NK-92 (cell line): ENCODE measurements around the gene GHR.
"Not testable (repeated sequence)": the region's sequence is repeated elsewhere in the genome, so short reads cannot be mapped to it uniquely, and the experiment has no call there.

Experiments used
- DNase-seq: peaks from one replicate; lab custom pipeline; 2025; ENCODE audit not compliant: unreplicated experiment; lab: John Stamatoyannopoulos, UW

GHR gene

DNA sequence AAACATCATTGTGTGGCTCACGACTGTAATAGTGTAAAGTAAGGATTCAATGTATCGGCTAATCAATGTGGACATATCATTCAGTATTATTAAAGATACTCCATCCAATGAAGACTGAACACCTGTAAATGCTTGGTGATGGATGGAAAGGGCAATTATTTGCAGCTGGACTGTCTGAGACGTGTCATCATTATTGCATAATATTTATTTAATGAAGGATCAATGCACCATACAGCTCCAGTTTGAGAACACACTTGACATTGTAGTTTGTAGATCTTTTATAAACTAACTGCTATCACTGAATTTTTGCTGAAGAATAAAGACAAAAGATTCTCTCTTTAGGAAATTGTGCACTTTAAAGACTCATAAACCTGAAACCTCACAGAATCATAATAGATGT, 215.7 kb downstream of the GHR start:
- DNase-seq: no peak

DNA sequence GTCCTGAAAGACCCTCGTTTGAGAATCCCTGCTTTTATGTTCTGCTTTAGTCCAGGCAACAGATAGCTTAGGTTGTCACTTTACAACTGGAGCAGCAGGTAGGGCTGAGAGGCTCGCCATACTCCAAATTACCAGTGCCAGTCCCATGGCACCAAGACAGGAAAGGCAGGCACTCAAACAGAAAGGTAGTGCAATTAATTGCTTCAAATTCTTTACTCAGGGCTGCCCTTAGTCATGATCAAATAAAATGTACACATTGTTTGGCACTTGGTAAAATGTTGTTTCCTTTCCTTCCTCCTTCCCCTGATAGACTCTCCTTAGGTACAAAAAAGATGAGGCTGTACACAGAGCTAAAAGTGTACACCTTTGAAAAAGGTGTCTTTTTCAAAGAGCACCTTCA, 217.6 kb downstream of the GHR start:
- DNase-seq: no peak

DNA sequence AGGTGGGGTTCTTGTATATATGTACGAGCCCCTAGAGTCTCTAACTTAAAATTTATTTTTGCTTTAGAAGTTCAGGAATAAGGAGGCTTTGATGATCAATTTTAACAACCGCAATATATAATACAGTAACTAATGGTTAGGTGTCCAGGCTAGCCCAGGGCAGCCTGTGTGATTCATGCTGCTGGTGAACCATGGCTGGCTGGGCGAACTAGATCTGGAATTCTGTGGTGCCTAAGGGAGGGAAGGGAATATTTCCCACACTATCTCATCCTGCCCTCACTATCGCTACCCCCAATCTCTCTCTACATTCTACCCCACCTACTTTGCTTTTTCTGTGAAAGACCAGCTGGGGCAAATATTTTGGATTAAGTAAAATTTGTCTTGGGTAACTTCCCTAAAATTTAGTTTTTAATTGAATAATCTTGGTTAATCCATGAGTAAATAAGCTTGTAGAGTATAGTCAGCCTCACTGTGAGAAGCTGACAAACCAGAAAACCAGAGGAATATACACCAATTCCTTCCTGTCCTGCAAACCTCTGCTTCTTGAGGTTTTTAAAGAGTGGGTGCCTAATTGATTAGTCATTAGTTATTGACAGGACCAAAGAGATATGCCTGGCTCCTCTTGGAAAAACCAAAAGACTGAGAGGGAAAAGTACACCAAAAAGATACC, 218.2 kb downstream of the GHR start:
- DNase-seq: no peak

DNA sequence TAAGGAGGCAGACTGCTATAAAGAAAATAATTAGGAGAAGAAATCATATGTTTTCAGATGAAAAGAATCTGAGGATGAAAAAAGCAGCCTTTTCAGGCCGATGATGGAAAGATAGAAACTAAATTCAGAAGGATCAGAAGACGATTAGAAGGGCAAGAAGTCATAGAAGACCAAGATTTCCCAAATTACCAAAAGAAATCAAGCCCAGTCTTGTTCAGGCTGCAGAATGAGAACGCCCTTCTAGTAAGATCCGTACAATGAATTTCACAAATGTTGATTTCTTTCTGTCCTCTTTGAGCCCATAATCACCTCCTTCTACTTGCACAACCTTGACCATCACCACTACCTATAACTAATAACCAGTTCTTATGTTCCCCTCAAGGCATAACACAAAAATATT, 218.8 kb downstream of the GHR start:
- no peak for DNase-seq

DNA sequence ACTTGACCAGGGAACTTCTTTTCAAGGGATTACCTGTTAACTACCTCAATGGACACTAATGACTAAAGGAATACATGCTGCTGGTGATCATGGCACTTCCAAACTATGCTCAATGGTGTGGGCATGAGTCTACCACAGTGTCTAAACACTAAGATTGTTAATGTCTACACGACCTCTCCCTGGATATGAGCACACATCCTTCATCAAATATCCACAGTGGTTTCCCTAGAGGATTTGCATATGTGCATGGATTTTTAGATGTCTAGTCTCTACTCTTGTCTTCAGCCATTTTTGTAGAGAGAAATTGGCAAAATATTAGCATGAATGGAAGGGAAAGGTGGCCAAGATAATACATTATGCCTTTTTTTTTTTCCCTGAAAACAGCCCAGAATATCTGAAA, 220.1 kb downstream of the GHR start:
- no peak for DNase-seq

DNA sequence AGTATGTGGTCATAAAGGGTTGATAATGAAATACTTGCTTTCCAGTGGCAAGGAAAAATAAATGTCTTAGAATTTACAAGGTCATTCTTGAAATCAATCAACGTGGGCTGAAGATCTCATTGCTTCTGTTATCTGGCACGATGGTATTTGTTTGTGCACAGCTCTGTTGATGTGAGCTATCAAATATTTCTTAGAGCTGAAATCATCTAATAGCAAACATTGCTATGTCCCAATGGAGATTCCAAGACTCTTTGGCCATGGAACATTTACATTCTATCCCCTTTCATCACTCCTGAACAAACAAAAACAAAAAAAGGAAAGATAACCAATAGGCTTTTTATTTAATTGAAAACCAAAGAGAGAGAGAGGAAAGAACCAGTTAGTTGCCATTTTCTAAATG, 221.9 kb downstream of the GHR start:
- no peak for DNase-seq

DNA sequence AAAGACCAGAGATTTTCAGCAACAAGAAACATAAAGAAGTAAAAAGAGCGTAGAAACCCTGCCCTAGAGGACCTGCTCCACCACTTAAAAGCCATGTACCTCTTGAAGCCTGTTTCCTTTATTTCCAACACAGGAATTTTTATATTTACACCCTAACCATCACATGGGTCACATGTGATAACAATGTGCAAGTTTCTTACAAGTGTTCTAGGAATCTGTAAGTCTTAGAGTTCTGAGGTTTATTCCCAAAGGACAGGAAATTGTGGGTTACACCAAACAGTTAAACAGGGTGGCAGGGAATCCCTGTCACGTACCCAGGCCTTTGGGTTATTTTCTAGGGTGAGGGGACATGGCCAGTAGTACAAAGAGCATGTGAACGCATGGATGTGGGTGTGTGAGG, 224.8 kb downstream of the GHR start:
- no peak for DNase-seq

DNA sequence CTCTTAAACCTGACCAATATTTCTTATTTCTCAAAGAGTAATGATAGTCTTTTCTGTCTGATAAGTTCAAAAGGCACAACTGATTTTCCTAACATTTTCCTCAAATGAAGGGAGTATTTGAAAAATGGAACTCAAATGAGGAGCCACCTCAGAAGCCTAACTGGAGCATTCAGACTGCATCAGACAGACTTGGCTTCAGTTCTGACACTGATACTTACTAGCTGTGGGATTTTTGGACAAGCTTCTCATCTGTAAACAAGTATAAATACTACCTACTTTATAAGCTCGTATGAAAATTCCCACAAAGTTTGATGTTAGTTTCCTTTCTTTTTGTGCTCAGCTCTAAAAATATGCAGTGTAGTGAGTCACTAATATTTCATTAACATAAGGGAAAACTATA, 225.7 kb downstream of the GHR start:
- no peak for DNase-seq

DNA sequence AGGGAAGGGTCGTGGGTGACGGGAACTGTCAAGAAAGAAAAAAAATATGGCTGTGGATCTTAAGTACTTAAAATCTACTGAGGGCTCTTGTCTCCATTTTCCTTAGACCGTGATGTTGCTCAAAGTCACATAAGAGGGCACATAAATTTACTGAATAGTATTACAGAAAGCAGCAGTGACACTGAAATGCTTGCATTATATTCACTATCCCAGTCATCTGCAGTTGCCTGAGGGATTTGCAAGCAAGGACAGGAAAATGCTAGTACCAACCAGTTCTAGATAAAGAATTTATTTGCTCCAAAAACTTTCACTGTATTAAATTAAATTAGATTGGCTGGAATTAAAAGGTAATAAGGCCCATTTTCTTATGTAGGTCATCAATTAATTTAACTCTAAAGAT, 226.8 kb downstream of the GHR start:
- DNase-seq: no peak

DNA sequence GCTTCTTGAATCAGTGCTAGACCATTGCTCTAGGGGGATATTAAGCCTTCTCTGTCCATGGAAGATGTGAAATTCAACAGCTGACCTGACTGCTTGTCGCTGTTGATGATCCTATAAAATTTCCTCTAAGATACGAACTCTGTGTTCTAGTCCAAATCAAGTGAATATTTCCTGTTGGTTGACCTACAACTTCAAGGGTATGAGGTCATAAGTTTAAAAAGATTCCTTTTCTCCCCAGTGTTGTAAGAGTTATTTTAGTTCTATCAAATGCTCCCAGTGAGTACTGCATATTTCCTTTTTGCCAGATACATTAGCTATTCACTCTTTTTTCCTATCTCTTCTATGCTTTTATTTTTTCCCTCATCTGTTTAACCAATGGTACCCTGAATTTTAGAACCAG, 230.5 kb downstream of the GHR start:
- no peak for DNase-seq

DNA sequence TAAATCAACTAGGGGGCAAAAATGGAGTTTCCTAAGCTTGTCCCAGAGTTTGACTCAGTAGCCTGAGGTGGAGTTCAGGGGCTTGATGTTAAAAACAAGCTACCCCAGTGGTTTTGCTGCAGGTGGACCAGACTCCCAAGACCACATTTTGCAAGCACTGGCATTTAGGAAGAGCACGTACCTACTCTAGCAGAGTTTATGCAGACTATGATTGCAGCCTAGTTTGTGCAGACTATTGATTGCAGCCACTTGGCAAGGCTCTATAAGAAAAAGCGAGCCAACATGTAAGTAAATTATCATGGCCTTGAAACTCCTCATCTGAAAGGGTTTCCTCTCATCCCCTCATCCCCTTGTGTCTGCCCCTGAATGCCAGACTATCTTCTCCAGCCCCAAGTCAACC, 231.4 kb downstream of the GHR start:
- DNase-seq: no peak

DNA sequence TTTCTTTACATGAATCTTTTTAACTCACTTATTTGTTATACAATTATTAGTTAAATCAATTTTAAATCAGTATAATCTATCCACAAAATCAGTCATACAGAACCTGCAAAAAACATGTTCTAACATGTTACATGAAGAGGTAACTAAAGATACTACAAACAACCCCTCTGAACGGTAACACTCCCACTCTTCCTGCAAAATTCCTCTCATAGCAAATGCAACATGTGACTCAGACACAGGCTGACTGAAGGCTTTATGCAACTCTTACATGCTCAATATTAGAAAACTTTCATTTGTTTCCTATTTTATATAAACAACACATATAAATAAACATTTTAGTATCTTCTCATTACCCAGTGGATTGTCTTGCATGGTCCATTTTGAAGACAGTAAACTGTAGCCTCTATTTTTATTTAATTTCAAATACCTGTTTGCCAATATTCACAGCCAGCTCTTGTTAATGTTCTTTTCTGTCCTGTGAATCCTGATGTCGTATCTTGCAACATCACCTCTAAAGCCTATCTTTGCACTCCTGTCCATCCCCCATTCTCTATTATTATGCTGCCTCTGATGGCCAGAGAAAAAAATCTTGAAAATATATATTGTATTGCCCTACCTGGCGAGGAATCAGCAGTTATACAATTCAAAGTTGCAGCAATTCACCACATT, 232.9 kb downstream of the GHR start:
- DNase-seq: no peak

DNA sequence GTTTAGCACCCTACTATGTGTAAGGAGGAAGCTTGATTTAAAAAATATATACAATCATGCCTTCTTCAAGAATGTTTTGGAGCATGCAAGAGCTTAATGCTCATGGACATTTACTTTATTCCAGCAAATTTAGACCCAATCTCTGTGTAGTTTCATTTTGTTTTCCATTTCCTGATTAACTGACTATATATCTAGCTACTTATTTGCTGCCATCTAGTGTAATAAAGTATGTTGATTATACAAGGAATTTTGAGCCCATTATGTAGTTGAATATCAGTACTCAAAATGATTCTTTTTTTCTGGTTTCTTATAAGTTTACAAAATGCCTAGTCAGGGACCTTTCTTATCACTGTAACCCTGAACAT, 233.4 kb downstream of the GHR start:
- no peak for DNase-seq

DNA sequence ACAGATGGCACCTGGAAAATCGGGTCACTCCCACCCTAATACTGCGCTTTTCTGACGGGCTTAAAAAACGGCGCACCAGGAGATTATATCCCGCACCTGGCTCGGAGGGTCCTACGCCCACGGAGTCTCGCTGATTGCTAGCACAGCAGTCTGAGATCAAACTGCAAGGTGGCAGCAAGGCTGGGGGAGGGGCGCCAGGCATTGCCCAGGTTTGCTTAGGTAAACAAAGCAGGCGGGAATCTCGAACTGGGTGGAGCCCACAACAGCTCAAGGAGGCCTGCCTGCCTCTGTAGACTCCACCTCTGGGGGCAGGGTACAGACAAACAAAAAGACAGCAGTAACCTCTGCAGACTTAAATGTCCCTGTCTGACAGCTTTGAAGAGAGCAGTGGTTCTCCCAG, 236.6 kb downstream of the GHR start:
- not testable (repeated sequence) for DNase-seq

DNA sequence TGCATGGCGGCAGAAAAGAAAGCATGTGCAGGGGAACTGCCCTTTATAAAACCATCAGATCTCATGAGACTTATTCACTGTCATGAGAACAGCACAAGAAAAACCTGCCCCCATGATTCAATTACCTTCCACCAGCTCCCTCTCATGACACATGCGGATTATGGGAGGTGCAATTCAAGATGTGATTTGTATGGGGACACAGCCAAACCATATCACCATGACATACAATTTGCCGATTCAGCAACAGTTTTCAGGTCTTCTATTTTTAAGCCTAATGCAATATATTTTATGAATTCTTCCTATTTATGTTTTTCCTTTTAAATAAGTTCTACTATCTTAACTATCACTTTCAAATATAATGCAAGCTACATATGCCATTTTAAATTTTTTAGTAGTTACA, 242.6 kb downstream of the GHR start:
- DNase-seq: no peak

DNA sequence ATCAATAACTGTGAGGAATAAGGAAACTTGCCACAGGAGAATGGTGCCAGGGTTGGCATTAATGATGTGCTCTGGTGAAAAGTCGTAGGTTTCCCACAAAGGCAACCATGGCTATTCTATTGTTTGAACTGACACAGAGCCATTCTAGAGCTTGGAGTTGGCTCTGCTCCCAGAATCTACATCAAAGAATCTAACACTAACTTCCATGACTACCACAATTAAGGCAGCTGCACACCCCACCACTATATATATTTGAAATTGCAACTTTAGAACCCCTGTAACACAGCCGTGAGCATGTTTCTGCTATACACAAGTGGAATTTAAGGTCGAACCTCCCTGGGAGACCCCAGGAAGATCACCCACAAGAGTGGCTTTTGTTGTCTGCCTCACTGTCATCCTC, 243.6 kb downstream of the GHR start:
- no peak for DNase-seq

DNA sequence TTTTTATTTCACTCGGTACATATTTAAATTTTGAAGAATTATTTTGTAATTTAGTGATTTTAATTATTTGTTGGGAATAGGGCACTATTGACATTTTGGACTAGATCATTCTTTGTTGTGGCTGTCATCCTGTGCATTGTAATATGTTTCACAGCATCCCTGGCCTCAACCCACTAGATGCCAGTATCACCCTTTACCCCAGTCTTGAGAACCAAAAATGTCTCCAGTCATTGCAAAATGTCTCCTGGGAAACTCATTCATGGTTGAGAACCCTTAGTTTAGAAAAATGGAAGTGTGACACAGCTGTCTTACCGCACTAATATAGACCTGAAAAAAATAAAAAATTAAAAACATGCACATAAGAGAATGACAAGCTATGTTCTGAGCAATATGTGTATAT, 245.0 kb downstream of the GHR start:
- DNase-seq: no peak

DNA sequence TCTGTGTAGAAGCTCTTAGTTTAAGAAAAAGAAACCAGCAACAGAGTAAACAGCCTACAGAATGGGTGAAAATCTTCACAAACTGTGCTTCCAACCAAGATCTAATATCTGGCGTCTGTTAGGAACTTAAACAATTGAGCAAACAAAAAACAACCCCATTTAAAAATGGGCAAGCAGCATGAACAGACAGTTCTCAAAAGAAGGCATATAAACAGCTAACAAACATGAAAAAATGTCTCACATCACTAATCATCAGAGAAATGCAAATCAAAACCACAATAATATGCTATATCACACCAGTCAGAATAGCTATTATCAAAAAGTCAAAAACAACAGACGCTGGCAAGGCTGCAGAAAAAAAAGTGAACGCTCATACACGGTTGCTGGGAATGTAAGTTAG, 249.7 kb downstream of the GHR start:
- no peak for DNase-seq

DNA sequence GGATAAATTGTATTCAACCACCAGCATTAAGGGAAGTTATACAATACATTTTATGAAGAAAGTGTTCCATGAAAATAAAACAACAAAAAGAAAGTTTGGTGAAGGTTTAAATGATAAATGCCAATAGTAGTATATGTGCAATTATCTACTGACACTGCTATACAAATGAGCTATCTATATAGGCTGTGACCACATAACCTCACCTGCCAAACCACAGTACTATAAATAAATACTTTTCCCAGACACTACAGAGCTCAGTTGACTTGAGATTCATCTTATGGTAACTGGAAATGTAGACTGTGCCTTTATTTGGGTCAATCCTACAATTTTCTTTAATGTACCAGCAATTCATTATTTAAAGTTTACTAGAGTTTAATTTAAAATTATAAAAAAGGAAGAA, 252.4 kb downstream of the GHR start:
- DNase-seq: no peak

DNA sequence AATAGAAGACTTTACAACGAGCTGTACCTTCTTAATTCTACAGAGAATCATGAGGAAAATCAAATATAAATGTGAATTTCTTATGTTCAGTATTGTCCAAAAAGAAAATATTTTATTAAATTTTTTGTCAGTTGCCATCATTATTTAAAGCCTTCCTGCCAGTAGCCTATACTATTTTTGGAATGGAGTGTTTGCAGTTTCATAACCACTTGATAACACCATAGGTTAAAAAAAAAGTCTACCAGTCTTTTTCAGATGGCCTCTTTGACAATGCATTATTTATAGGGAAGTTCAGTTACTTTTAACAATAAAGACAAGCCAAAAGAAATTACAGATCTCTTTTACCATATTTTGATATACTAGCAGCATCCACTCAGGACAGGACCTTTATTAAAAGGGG, 253.1 kb downstream of the GHR start:
- no peak for DNase-seq

DNA sequence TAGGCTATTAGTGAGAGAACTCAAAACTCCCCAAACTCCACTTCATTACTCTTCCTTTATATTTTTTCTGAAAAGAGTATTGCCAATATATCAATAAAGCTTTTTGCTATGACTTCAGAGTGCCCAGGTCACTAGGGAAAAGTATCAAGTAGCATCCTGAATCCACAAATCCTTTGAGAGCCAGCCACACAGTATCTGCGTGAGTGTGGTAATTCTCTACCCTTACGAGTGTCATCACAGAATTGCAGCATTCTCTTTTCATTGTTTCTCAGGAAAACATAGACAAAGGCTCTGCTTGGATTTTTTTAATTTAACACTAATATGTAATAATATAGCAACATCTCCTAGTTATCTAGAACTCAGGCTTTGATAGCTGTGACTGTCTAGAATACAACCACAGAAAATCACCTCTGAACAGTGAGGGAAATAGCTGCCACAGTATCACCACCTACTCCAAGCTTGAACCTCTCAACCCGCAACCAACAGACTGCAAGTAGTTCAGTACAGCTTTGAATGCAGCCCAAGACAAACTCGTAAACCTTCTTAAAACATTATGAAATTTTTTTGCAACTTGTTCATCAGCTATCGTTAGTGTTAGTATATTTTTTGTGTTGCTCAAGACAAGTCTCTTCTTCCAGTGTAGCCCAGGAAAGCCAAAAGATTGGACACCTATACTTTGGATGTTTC, 254.1 kb downstream of the GHR start:
- DNase-seq: no peak

DNA sequence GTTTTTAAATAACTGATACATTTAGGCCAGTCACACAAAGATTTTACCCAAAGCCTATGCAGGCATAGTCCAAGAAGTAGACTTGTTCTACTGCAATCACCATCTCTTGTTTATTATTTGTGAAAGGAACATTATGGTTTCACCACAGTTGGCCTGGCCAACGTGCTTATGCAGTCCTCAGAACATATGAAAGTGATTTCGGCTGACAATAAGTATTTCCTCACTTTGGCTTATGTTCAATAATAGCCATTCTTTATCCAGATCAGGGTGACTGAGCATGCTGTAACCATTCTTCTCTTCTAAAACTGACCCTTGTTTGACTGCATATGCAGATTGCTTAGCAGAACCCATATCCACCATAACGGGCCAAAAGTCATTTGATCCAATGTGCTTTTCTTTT, 256.8 kb downstream of the GHR start:
- DNase-seq: no peak

DNA sequence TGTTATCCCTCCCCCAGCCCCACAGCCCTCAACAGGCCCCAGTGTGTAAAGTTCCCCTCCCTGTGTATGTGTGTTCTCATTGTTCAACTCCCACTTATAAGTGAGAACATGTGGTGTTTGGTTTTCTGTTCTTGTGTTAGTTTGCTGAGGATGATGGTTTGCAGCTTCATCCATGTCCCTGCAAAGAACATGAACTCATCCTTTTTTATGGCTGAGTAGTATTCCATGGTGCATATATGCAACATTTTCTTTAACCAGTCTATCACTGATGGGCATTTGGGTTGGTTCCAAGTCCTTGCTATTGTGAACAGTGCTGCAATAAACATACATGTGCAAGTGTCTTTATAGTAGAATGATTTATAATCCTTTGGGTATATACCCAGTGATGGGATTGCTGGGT, 261.8 kb downstream of the GHR start:
- DNase-seq: not testable (repeated sequence)
